MM.1S (cell line): Measurements from ENCODE around the gene MPZL3.

ENCODE experiments used
- DNase-seq: peaks from one replicate; pipeline ENCODE4 v3.0.0-alpha.2; 2015
- H2AFZ ChIP-seq: fragments of 300-600 bp; sonication (generic); 2 replicates; pipeline ENCODE4 v1.6.0; 2016; ENCODE audit warnings: antibody characterized with exemption, low read length
- H3F3A ChIP-seq: fragments of 300-600 bp; sonication (generic); 2 replicates; pipeline ENCODE4 v1.6.1; 2016; ENCODE audit warnings: mild to moderate bottlenecking, antibody characterized with exemption, low read length, moderate library complexity, mixed read lengths; ENCODE audit not compliant: insufficient read depth
- H3K27ac ChIP-seq: fragments of 300-600 bp; sonication (generic); 2 replicates; pipeline ENCODE4 v1.5.1; 2016; ENCODE audit warnings: mild to moderate bottlenecking, low read length
- H3K27me3 ChIP-seq: fragments of 300-600 bp; sonication (generic); replicated peaks from 2 replicates; pipeline ENCODE4 v1.6.0; 2016; ENCODE audit warnings: low read length; ENCODE audit not compliant: insufficient read depth
- H3K36me3 ChIP-seq: fragments of 300-600 bp; sonication (generic); replicated peaks from 2 replicates; pipeline ENCODE4 v1.6.1; 2016; ENCODE audit warnings: mild to moderate bottlenecking, low read length, mixed read lengths; ENCODE audit not compliant: insufficient read depth
- H3K4me1 ChIP-seq: fragments of 300-600 bp; sonication (generic); 2 replicates; pipeline ENCODE4 v1.6.1; 2016; ENCODE audit warnings: low read length, mixed read lengths
- H3K4me2 ChIP-seq: fragments of 300-600 bp; sonication (generic); 2 replicates; pipeline ENCODE4 v1.6.0; 2016; ENCODE audit warnings: low read depth, low read length
- H3K4me3 ChIP-seq: fragments of 300-600 bp; sonication (generic); 2 replicates; pipeline ENCODE4 v1.5.1; 2016; ENCODE audit warnings: low read length, mixed read lengths
- H3K79me2 ChIP-seq: fragments of 300-600 bp; sonication (generic); 2 replicates; pipeline ENCODE4 v1.6.1; 2016; ENCODE audit warnings: mixed run types, low read length, mixed read lengths
- H3K9ac ChIP-seq: fragments of 300-600 bp; sonication (generic); 2 replicates; pipeline ENCODE4 v1.6.1; 2016; ENCODE audit warnings: low read length, mixed read lengths
- H3K9me2 ChIP-seq: fragments of 300-600 bp; sonication (generic); replicated peaks from 2 replicates; pipeline ENCODE4 v1.6.1; 2016; ENCODE audit warnings: mild to moderate bottlenecking, low read length, mixed read lengths; ENCODE audit not compliant: insufficient read depth
- H3K9me3 ChIP-seq: fragments of 300-600 bp; sonication (generic); replicated peaks from 2 replicates; pipeline ENCODE4 v1.6.1; 2016; ENCODE audit warnings: mild to moderate bottlenecking, low read length, mixed read lengths; ENCODE audit not compliant: insufficient read depth
- H4K20me1 ChIP-seq: fragments of 300-600 bp; sonication (generic); 2 replicates; pipeline ENCODE4 v1.6.1; 2016; ENCODE audit warnings: mild to moderate bottlenecking, low read length, moderate library complexity, mixed read lengths; ENCODE audit not compliant: insufficient read depth
- CTCF ChIP-seq: fragments of 300-600 bp; sonication (generic); IDR thresholded peaks from 2 replicates; pipeline ENCODE4 v1.5.1; 2016; ENCODE audit warnings: antibody characterized with exemption, low read length, mixed read lengths
- EZH2 ChIP-seq: fragments of 300-600 bp; sonication (generic); optimal IDR thresholded peaks from 2 replicates; pipeline ENCODE3; 2017; ENCODE audit warnings: low read depth, mild to moderate bottlenecking, antibody characterized with exemption, low read length, mixed read lengths
- EZH2phosphoT487 ChIP-seq: fragments of 300-600 bp; sonication (generic); IDR thresholded peaks from 2 replicates; pipeline ENCODE4 v1.6.1; 2018; ENCODE audit warnings: antibody characterized with exemption, low read length

MPZL3 gene

GRCh38 chr11:118229274-118229847 lies 22.8 kb downstream of the MPZL3 start:
- no peaks in the 10 kb centered on the region for H3F3A ChIP-seq
- TF ChIP-seq EZH2phosphoT487, result no peak
- TF ChIP-seq EZH2, result no peak
- TF ChIP-seq CTCF, result no peak
- no peak for DNase-seq
- no peak overlapping the region for H3K9ac ChIP-seq
- H3K36me3 ChIP-seq, result no peaks in the 10 kb centered on the region
- no peak overlapping the region for H3K4me3 ChIP-seq
- no peaks in the 10 kb centered on the region for H4K20me1 ChIP-seq
- H3K9me2 ChIP-seq, result no peaks in the 10 kb centered on the region
- no peaks in the 10 kb centered on the region for H3K9me3 ChIP-seq
- H3K4me1 ChIP-seq, result no peaks in the 10 kb centered on the region
- H3K79me2 ChIP-seq, result no peaks in the 10 kb centered on the region
- H3K4me2 ChIP-seq, result no peak overlapping the region
- no peak overlapping the region for H3K27ac ChIP-seq
- no peaks in the 10 kb centered on the region for H3K27me3 ChIP-seq
- H2AFZ ChIP-seq, result no peak overlapping the region

GRCh38 chr11:118227865-118228785 lies 24.0 kb downstream of the MPZL3 start:
- DNase-seq, result no peak
- Histone ChIP-seq H3K36me3 (no peaks in the 10 kb centered on the region), H4K20me1 (no peaks in the 10 kb centered on the region), H3K4me1 (no peaks in the 10 kb centered on the region), H3F3A (no peaks in the 10 kb centered on the region), H3K27ac (no peak overlapping the region), H3K9ac (no peak overlapping the region), H3K4me3 (no peak overlapping the region), H2AFZ (no peak overlapping the region), H3K9me2 (no peaks in the 10 kb centered on the region), H3K9me3 (no peaks in the 10 kb centered on the region), H3K4me2 (no peak overlapping the region), H3K79me2 (no peaks in the 10 kb centered on the region), H3K27me3 (no peaks in the 10 kb centered on the region)
- no peak for TF ChIP-seq CTCF
- TF ChIP-seq EZH2phosphoT487, result no peak
- no peak for TF ChIP-seq EZH2

GRCh38 chr11:118226781-118227180 lies 25.4 kb downstream of the MPZL3 start:
- Histone ChIP-seq H3K9me2 (no peaks in the 10 kb centered on the region), H3K9ac (no peak overlapping the region), H3K27me3 (no peaks in the 10 kb centered on the region), H3K79me2 (no peaks in the 10 kb centered on the region), H3K9me3 (no peaks in the 10 kb centered on the region), H3K4me3 (no peak overlapping the region), H4K20me1 (no peaks in the 10 kb centered on the region), H3K4me2 (no peak overlapping the region), H3K27ac (no peak overlapping the region), H3F3A (no peaks in the 10 kb centered on the region), H3K4me1 (no peaks in the 10 kb centered on the region), H2AFZ (no peak overlapping the region), H3K36me3 (no peaks in the 10 kb centered on the region)
- no peak for DNase-seq
- TF ChIP-seq EZH2phosphoT487 (no peak), EZH2 (no peak), CTCF (no peak)
